Fibroblast of mammary gland (primary cell): ENCODE results near the gene HDAC10.
A peak's percentile ranks its signal among the peaks of the same experiment; 100 is the strongest.

ENCODE experiments used
- DNase-seq: peaks from one replicate; pipeline ENCODE4 v3.0.0-alpha.2; 2010; ENCODE audit warnings: low read depth
- H3K4me3 ChIP-seq: 2 replicates; pipeline ENCODE4 v1.5.1; 2011; ENCODE audit warnings: low read depth, mild to moderate bottlenecking, low read length, moderate library complexity; ENCODE audit not compliant: control insufficient read depth
- CTCF ChIP-seq: conservative IDR thresholded peaks from 2 replicates; pipeline ENCODE4 v1.5.1; 2011; ENCODE audit warnings: low read depth, low read length, inconsistent platforms; ENCODE audit not compliant: control insufficient read depth, insufficient read depth

HDAC10 gene

GRCh38 chr22:50259302-50259701 is 8.2 kb upstream of the HDAC10 start:
- H3K4me3 ChIP-seq = no peak overlapping the region
- peak; percentile 15 for DNase-seq
- no peak for TF ChIP-seq CTCF

- no peak overlapping the region for H3K4me3 ChIP-seq
- DNase-seq = no peak
- no peak for TF ChIP-seq CTCF
These were observed 7.6 kb upstream of the HDAC10 start for GRCh38 chr22:50258361-50259292.

- H3K4me3 ChIP-seq = no peak overlapping the region
- no peak for TF ChIP-seq CTCF
- DNase-seq = no peak
These were observed 6.6 kb upstream of the HDAC10 start for GRCh38 chr22:50257451-50258360.

- no peak for TF ChIP-seq CTCF
- no peak overlapping the region for H3K4me3 ChIP-seq
- DNase-seq = no peak
These were observed 6.0 kb upstream of the HDAC10 start for GRCh38 chr22:50257041-50257440.

GRCh38 chr22:50256258-50256862 is 5.3 kb upstream of the HDAC10 start:
- TF ChIP-seq CTCF = no peak
- no peak overlapping the region for H3K4me3 ChIP-seq
- DNase-seq = no peak

- no peak for DNase-seq
- H3K4me3 ChIP-seq = no peak overlapping the region
- TF ChIP-seq CTCF = no peak
These were observed 4.5 kb upstream of the HDAC10 start for GRCh38 chr22:50255607-50256006.
